GM18507 (cell line): ENCODE data around the gene KIAA1549.
"Not testable (repeated sequence)": the region's sequence is repeated elsewhere in the genome, so short reads cannot be mapped to it uniquely, and the experiment has no call there.

Source experiments
- DNase-seq: peaks from one replicate; pipeline ENCODE4 v3.0.0; 2011; ENCODE audit warnings: low read depth; ENCODE audit not compliant: insufficient read length; ENCODE audit errors: extremely low spot score
- FAIRE-seq: peaks from 2 replicates; lab custom pipeline; 2011; peaks lifted over from hg19 to GRCh38; lab: Jason Lieb, UNC

Gene KIAA1549

GRCh38 chr7:138797046-138797445 is 184.1 kb downstream of the KIAA1549 start:
- FAIRE-seq, DNase-seq: not testable (repeated sequence)

GRCh38 chr7:138796038-138796615 is 185.1 kb downstream of the KIAA1549 start:
- no peak for FAIRE-seq
- DNase-seq, result no peak

- DNase-seq (no peak), FAIRE-seq (no peak)
Observed at GRCh38 chr7:138785587-138786437, 195.4 kb downstream of the KIAA1549 start.

GRCh38 chr7:138784692-138785091 is 196.5 kb downstream of the KIAA1549 start:
- DNase-seq (no peak), FAIRE-seq (no peak)
